Spleen (tissue), 11 donors: ENCODE results near the gene PRKAR2A. TPM values are rescaled to one million over a fixed set of nuclear protein-coding genes. Genes with fewer than 3 reads are reported as not detected.
"Not testable (repeated sequence)": the region's sequence is repeated elsewhere in the genome, so short reads cannot be mapped to it uniquely, and the experiment has no call there.

Source experiments
- DNase-seq: peaks from one replicate; pipeline ENCODE4 v3.0.0-alpha.2; 2020
- H3K27ac ChIP-seq, 8 donors: fragments of 200-600 bp; sonication (generic) in 7 of 8; 1 replicate in 4 of 8; 2 replicates in 4 of 8; pipeline versions ENCODE4 v1.5.0 to v1.8.0; 2016 to 2021; ENCODE audit warnings: inconsistent platforms in 4 of 8, mild to moderate bottlenecking in 4 of 8, moderate library complexity in 1 of 8
- H3K27me3 ChIP-seq, 7 donors: fragments of 200-600 bp; sonication (generic) in 6 of 7; replicated peaks in 1 of 7; 1 replicate in 4 of 7; 2 replicates in 3 of 7; pipeline versions ENCODE4 v1.5.0 to v1.8.0; 2016 to 2021; ENCODE audit warnings: inconsistent platforms in 3 of 7, mild to moderate bottlenecking in 1 of 7
- H3K36me3 ChIP-seq, 6 donors: fragments of 200-600 bp; sonication (generic) in 5 of 6; 1 replicate in 4 of 6; 2 replicates in 2 of 6; pipeline versions ENCODE4 v1.5.0 to v1.8.0; 2016 to 2021; ENCODE audit warnings: inconsistent platforms in 2 of 6
- H3K4me1 ChIP-seq, 6 donors: fragments of 200-600 bp; sonication (generic) in 5 of 6; 1 replicate in 3 of 6; 2 replicates in 3 of 6; pipeline versions ENCODE4 v1.5.0 to v1.8.0; 2016 to 2021; ENCODE audit warnings: inconsistent platforms in 3 of 6
- H3K4me3 ChIP-seq, 8 donors: fragments of 200-600 bp; sonication (generic) in 7 of 8; 1 replicate in 4 of 8; 2 replicates in 4 of 8; pipeline versions ENCODE4 v1.5.0 to v1.8.0; 2016 to 2021; ENCODE audit warnings: inconsistent platforms in 4 of 8, mild to moderate bottlenecking in 4 of 8, moderate library complexity in 2 of 8
- H3K9me3 ChIP-seq, 8 donors: fragments of 200-600 bp; sonication (generic) in 7 of 8; 1 replicate in 4 of 8; 2 replicates in 4 of 8; pipeline versions ENCODE4 v1.5.0 to v1.8.0; 2016 to 2021; ENCODE audit warnings: inconsistent platforms in 4 of 8
- POLR2A ChIP-seq, 3 donors: fragments of 450-650 bp; IDR thresholded peaks; one replicate each; pipeline ENCODE4 v1.5.1; 2017; ENCODE audit warnings: antibody characterized with exemption in 3 of 3, mild to moderate bottlenecking in 1 of 3
- POLR2AphosphoS5 ChIP-seq, 3 donors: sonication (generic); formaldehyde crosslinking; IDR thresholded peaks; one replicate each; pipeline ENCODE4 v1.5.1; 2017; ENCODE audit warnings: antibody characterized with exemption in 3 of 3
- WGBS, 5 donors: extraction: QIAGEN DNeasy Blood & Tissue Kit in 3 of 5; methylation state at CpG; one replicate each; pipeline versions ENCODE4 v1.1.5 to v1.1.7; 2013 to 2018; 5-methylcytosine and 5-hydroxymethylcytosine counted together
- intact Hi-C: fragments of 100-400 bp; cut with DNase I; formaldehyde crosslinking; loops from one replicate; pipeline ENCODE4 v1.15.0; 2023; ENCODE audit warnings: low total_unique reads
- polyA plus RNA-seq, 3 donors: library from polyadenylated mRNA; stranded (reverse); fragments of 200-250 nt; gene quantifications; one replicate each; pipeline ENCODE4 v1.2.1, GENCODE V29; 2013
- total RNA-seq, 7 donors: library from RNA; depleted of rRNA in 3 of 7; stranded (reverse); fragments of >200 nt in 3 of 7; fragmentation: NEBNext Ultra II Directional in 4 of 7; extraction: Animal tissue kit (Norgen Biotek cat#: 25700) in 4 of 7; gene quantifications; one replicate each; pipeline versions ENCODE4 v1.1.0 to v1.2.1, GENCODE V29; 2016 to 2021
- TF ChIP-seq, protein P1 (sequence below), 11 experiments: fragments of 200-600 bp in 7 of 11; fragments of 450-650 bp in 4 of 11; sonication (generic) in 4 of 11; IDR thresholded peaks in 8 of 11; conservative IDR thresholded peaks in 3 of 11; 1 replicate in 7 of 11; 2 replicates in 4 of 11; pipeline versions ENCODE4 v1.4.0 to v1.8.0; 2016 to 2021; ENCODE audit warnings: antibody characterized with exemption in 11 of 11, inconsistent platforms in 4 of 11, mild to moderate bottlenecking in 1 of 11
- donor health status: healthy with polysubstance abuse.
- donor health status: DM: no; HTN: no; CAD: no; lungs with moderate emphysema.
- donor health status: DM: no; HTN: no; CAD: no.
- donor health status: Bipolar disorder and iron deficiency.
- donor health status: healthy.
- donor health status: DM: no; HTN: no; CAD: no.
- donor health status: DM: yes; HTN: yes; CAD: no.

The PRKAR2A gene
- total and polyA plus RNA-seq, 10 donors = 4.8 to 38.5 (median 18.2) TPM

DNA sequence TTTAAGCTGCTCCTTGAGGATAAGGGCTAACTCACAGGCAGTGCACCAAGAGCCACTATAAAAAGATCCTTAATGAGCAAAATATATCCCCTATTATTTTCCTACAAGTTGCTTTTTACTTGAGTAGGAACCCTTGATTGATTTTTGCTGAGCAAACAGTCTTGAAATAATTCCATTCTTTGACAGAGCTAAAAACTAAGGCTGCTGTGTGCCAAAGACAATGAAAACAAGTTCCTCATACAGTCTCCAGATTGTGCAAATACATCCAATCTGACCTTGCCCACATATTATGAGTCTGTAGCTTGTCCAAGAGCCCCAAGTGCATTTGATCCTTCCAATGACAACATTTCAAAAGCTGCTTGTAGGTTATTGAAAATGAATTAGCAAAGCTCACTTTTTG is 15.0 kb downstream of the PRKAR2A start:
- TF ChIP-seq, protein P1, sequence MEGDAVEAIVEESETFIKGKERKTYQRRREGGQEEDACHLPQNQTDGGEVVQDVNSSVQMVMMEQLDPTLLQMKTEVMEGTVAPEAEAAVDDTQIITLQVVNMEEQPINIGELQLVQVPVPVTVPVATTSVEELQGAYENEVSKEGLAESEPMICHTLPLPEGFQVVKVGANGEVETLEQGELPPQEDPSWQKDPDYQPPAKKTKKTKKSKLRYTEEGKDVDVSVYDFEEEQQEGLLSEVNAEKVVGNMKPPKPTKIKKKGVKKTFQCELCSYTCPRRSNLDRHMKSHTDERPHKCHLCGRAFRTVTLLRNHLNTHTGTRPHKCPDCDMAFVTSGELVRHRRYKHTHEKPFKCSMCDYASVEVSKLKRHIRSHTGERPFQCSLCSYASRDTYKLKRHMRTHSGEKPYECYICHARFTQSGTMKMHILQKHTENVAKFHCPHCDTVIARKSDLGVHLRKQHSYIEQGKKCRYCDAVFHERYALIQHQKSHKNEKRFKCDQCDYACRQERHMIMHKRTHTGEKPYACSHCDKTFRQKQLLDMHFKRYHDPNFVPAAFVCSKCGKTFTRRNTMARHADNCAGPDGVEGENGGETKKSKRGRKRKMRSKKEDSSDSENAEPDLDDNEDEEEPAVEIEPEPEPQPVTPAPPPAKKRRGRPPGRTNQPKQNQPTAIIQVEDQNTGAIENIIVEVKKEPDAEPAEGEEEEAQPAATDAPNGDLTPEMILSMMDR (IDR thresholded peaks at IDR 0.05 in 8 of 11, conservative IDR thresholded peaks at IDR 0.05 in 3 of 11) = no peak
- no peak for TF ChIP-seq POLR2A (IDR thresholded peaks at IDR 0.05)
- TF ChIP-seq POLR2AphosphoS5 (IDR thresholded peaks at IDR 0.05) = no peak
- Histone ChIP-seq H3K9me3 (no peaks in the 10 kb centered on the region), H3K27me3 (no peaks in the 10 kb centered on the region), H3K27ac (no peak overlapping the region), H3K36me3 (peaks cover 0 to 7% (median 0%) of the 10 kb centered on the region in 6 donors), H3K4me1 (peaks cover 0 to 13% (median 0%) of the 10 kb centered on the region in 6 donors), H3K4me3 (no peak overlapping the region)
- intact Hi-C loops = no loop called here
- no peak for DNase-seq

DNA sequence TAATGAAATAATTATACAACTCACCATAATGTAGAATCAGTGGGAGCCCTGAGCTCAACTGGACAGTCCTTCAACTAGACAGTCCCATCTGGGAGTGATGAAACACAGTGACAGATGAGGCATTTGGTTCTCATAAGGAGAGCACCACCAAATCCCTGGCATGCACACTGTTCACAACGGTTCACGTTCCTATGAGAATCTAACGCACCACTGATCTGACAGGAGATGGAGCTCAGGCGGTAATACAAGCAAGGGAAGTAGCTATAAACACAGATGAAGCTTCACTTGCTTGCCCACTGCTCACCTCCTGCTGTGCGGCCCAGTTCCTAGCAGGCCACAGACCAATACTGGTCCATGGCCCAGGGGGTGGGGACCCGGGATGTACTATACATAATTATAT is 17.0 kb downstream of the PRKAR2A start:
- DNase-seq = no peak
- intact Hi-C loops = no loop called here
- no peaks in the 10 kb centered on the region for H3K27me3 ChIP-seq
- WGBS, 5 donors = 86 to 95% (median 93%) methylated on average over 6 of the region's 6 CpGs
- no peak overlapping the region for H3K27ac ChIP-seq
- H3K9me3 ChIP-seq = no peaks in the 10 kb centered on the region
- H3K36me3 ChIP-seq = peaks cover 0 to 6% (median 0%) of the 10 kb centered on the region in 6 donors
- peaks cover 0 to 13% (median 0%) of the 10 kb centered on the region in 6 donors for H3K4me1 ChIP-seq
- H3K4me3 ChIP-seq = no peak overlapping the region
- TF ChIP-seq, protein P1 (IDR thresholded peaks at IDR 0.05 in 8 of 11, conservative IDR thresholded peaks at IDR 0.05 in 3 of 11) = no peak
- TF ChIP-seq POLR2A (IDR thresholded peaks at IDR 0.05) (no peak), POLR2AphosphoS5 (IDR thresholded peaks at IDR 0.05) (no peak)

DNA sequence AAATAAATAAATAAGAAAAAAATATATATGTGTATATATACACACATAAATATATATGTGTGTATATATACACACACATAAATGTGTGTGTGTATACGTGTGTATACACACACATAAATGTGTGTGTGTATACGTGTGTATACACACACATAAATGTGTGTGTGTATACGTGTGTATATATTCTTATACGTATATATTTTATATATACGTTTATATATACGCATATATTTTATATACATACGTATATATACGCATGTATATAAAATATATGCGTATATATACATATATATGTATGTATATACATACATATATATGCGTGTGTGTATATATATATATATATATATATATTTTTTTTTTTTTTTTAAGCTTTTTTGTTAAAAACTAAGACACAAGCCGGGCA is 18.1 kb downstream of the PRKAR2A start:
- intact Hi-C loops, H3K36me3 ChIP-seq, H3K27ac ChIP-seq, DNase-seq, H3K4me3 ChIP-seq, H3K9me3 ChIP-seq, H3K27me3 ChIP-seq: not testable (repeated sequence)
- WGBS, 5 donors = 90 to 98% (median 96%) methylated on average over 11 of the region's 11 CpGs
- H3K4me1 ChIP-seq = peaks cover 0 to 13% (median 0%) of the 10 kb centered on the region in 6 donors

DNA sequence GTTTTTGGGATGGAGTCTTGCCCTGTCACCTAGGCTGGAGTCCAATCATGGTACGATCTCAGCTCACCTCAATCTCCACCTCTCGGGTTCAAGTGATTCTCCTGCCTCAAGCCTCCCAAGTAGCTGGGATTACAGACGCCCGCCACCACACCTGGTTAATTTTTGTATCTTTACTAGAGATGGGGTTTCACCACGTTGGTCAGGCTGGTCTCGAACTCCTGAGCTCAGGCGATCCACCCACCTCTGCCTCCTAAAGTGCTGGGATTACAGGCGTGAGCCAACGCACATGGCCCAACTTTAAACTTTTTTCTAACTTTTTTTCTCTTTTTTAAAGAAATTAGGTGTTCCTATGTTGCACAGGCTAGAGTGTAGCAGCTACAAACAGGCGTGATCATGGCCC is 19.8 kb downstream of the PRKAR2A start:
- H3K27me3 ChIP-seq, H3K4me3 ChIP-seq, H3K27ac ChIP-seq, H3K9me3 ChIP-seq, H3K36me3 ChIP-seq, intact Hi-C loops, DNase-seq: not testable (repeated sequence)
- WGBS, 5 donors = 93 to 97% (median 96%) methylated on average over 10 of the region's 10 CpGs
- peaks cover 0 to 10% (median 0%) of the 10 kb centered on the region in 6 donors for H3K4me1 ChIP-seq

DNA sequence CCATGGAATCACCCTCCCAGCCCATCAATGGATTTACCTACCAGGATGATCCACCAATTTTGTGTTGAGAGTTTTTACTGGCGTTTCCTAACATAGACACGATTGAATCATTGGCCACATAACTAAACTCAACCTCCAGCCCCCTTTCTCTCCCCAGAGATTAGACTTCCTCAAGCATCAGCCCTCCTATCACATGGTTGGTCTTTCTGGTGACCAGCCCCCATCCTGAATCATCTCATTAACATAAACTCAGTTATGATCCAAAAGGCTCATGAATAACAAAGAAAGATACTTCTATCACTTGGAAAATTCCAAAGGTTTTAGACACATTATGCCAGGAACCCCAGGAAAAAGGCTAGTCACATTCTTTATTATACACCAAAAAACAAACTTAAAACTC is 21.2 kb downstream of the PRKAR2A start:
- Histone ChIP-seq H3K4me1 (no peaks in the 10 kb centered on the region), H3K27me3 (no peaks in the 10 kb centered on the region), H3K4me3 (no peak overlapping the region), H3K36me3 (peaks cover 0 to 6% (median 0%) of the 10 kb centered on the region in 6 donors), H3K9me3 (no peaks in the 10 kb centered on the region), H3K27ac (no peak overlapping the region)
- intact Hi-C loops = no loop called here
- TF ChIP-seq POLR2AphosphoS5 (IDR thresholded peaks at IDR 0.05) (no peak), POLR2A (IDR thresholded peaks at IDR 0.05) (no peak)
- TF ChIP-seq, protein P1 (IDR thresholded peaks at IDR 0.05 in 8 of 11, conservative IDR thresholded peaks at IDR 0.05 in 3 of 11) = no peak
- DNase-seq = no peak
- 66 to 92% (median 71%) methylated on average over 2 of the region's 2 CpGs for WGBS, 5 donors
